Neural progenitor cell (in vitro differentiated cells): ENCODE results near the gene CHRDL2. TPM values are rescaled to one million over a fixed set of nuclear protein-coding genes. Genes with fewer than 3 reads are reported as not detected.

Source experiments
- DNase-seq: peaks from one replicate; pipeline ENCODE4 v3.0.0-alpha.2; 2016; ENCODE audit warnings: low spot score
- H2AFZ ChIP-seq: fragments of 200-600 bp; sonication (generic); replicated peaks from 2 replicates; pipeline ENCODE4 v1.6.1; 2016; ENCODE audit warnings: antibody characterized with exemption
- H3F3A ChIP-seq: fragments of 200-600 bp; sonication (generic); 2 replicates; pipeline ENCODE4 v1.6.1; 2016; ENCODE audit warnings: antibody characterized with exemption, low read depth
- H3K27ac ChIP-seq: fragments of 200-600 bp; sonication (generic); 2 replicates; pipeline ENCODE4 v1.5.1; 2016; ENCODE audit warnings: mild to moderate bottlenecking
- H3K27me3 ChIP-seq: fragments of 200-600 bp; sonication (generic); 2 replicates; pipeline ENCODE4 v1.6.1; 2016; ENCODE audit warnings: mild to moderate bottlenecking, moderate library complexity
- H3K36me3 ChIP-seq: fragments of 200-600 bp; sonication (generic); 2 replicates; pipeline ENCODE4 v1.5.1; 2016
- H3K4me1 ChIP-seq: fragments of 200-600 bp; sonication (generic); 2 replicates; pipeline ENCODE4 v1.6.1; 2016; ENCODE audit warnings: mixed run types
- H3K4me2 ChIP-seq: fragments of 200-600 bp; sonication (generic); 2 replicates; pipeline ENCODE4 v1.6.1; 2016
- H3K4me3 ChIP-seq: fragments of 200-600 bp; sonication (generic); 2 replicates; pipeline ENCODE4 v1.5.1; 2016
- H3K79me2 ChIP-seq: fragments of 200-600 bp; sonication (generic); 2 replicates; pipeline ENCODE4 v1.6.1; 2016; ENCODE audit warnings: low read depth
- H3K9ac ChIP-seq: fragments of 200-600 bp; sonication (generic); 2 replicates; pipeline ENCODE4 v1.6.1; 2016
- H3K9me3 ChIP-seq: fragments of 200-600 bp; sonication (generic); 2 replicates; pipeline ENCODE4 v1.5.1; 2016; ENCODE audit warnings: low read depth
- H4K20me1 ChIP-seq: fragments of 200-600 bp; sonication (generic); 2 replicates; pipeline ENCODE4 v1.6.1; 2016; ENCODE audit warnings: low read depth
- H3K27ac Mint-ChIP-seq: 3 replicates; pipeline ENCODE4 v1.8.0; 2021; ENCODE audit warnings: mixed read lengths
- H3K27me3 Mint-ChIP-seq: 2 replicates; pipeline ENCODE4 v1.8.0; 2022; ENCODE audit warnings: low read depth, mild to moderate bottlenecking, inconsistent platforms, moderate library complexity, mixed read lengths; ENCODE audit not compliant: insufficient read depth
- H3K36me3 Mint-ChIP-seq: 3 replicates; pipeline ENCODE4 v1.8.0; 2021; ENCODE audit warnings: mixed read lengths
- H3K4me1 Mint-ChIP-seq: 3 replicates; pipeline ENCODE4 v1.8.0; 2021; ENCODE audit warnings: mixed read lengths
- H3K4me3 Mint-ChIP-seq: 3 replicates; pipeline ENCODE4 v1.8.0; 2021; ENCODE audit warnings: mild to moderate bottlenecking, moderate library complexity, mixed read lengths
- H3K9me3 Mint-ChIP-seq: 3 replicates; pipeline ENCODE4 v1.8.0; 2020; ENCODE audit warnings: mixed read lengths
- CTCF ChIP-seq: fragments of 200-600 bp; sonication (generic); IDR thresholded peaks from 2 replicates; pipeline ENCODE4 v1.5.1; 2017; ENCODE audit warnings: antibody characterized with exemption, mild to moderate bottlenecking
- EZH2 ChIP-seq: fragments of 200-600 bp; sonication (generic); IDR thresholded peaks from 2 replicates; pipeline ENCODE4 v1.6.1; 2017; ENCODE audit warnings: antibody characterized with exemption, mild to moderate bottlenecking, moderate library complexity
- EZH2phosphoT487 ChIP-seq: fragments of 200-600 bp; sonication (generic); IDR thresholded peaks from 2 replicates; pipeline ENCODE4 v1.6.1; 2017; ENCODE audit warnings: antibody characterized with exemption
- total RNA-seq: library from RNA; depleted of rRNA; stranded (reverse); fragments of >200 nt; gene quantifications from 2 replicates; pipeline ENCODE4 v1.2.3, GENCODE V29; 2015; ENCODE audit warnings: low replicate concordance

The CHRDL2 gene
- total RNA-seq, 1 donor from 2014 or later, result not detected

GRCh38 chr11:74685905-74686304 lies 45.3 kb downstream of the CHRDL2 start:
- H3K27ac ChIP-seq, result no peak overlapping the region
- H3K36me3 Mint-ChIP-seq, result no peaks in the 10 kb centered on the region
- peaks cover 13% of the 10 kb centered on the region for H3K27me3 ChIP-seq
- H3K4me1 Mint-ChIP-seq, result peaks cover 4% of the 10 kb centered on the region
- H3K27ac Mint-ChIP-seq, result no peak overlapping the region
- no peaks in the 10 kb centered on the region for H3K79me2 ChIP-seq
- H3K9ac ChIP-seq, result no peak overlapping the region
- H3K9me3 Mint-ChIP-seq, result no peaks in the 10 kb centered on the region
- no peak overlapping the region for H2AFZ ChIP-seq
- TF ChIP-seq CTCF (no peak), EZH2 (no peak), EZH2phosphoT487 (no peak)
- no peaks in the 10 kb centered on the region for H3K27me3 Mint-ChIP-seq
- H4K20me1 ChIP-seq, result no peaks in the 10 kb centered on the region
- H3K4me3 Mint-ChIP-seq, result no peak overlapping the region
- no peak overlapping the region for H3K4me2 ChIP-seq
- H3K4me3 ChIP-seq, result no peak overlapping the region
- H3K4me1 ChIP-seq, result peaks cover 2% of the 10 kb centered on the region
- no peaks in the 10 kb centered on the region for H3K36me3 ChIP-seq
- DNase-seq, result no peak
- H3F3A ChIP-seq, result no peaks in the 10 kb centered on the region
- no peaks in the 10 kb centered on the region for H3K9me3 ChIP-seq

GRCh38 chr11:74685338-74685737 lies 45.9 kb downstream of the CHRDL2 start:
- Histone ChIP-seq H3K9me3 (no peaks in the 10 kb centered on the region), H3F3A (no peaks in the 10 kb centered on the region), H3K9ac (no peak overlapping the region), H3K4me1 (peaks cover 2% of the 10 kb centered on the region), H3K79me2 (no peaks in the 10 kb centered on the region), H3K27ac (no peak overlapping the region), H3K4me3 (no peak overlapping the region), H3K4me2 (no peak overlapping the region), H4K20me1 (no peaks in the 10 kb centered on the region), H3K27me3 (peaks cover 13% of the 10 kb centered on the region), H2AFZ (no peak overlapping the region), H3K36me3 (no peaks in the 10 kb centered on the region)
- Mint-ChIP-seq H3K9me3 (no peaks in the 10 kb centered on the region), H3K4me3 (no peak overlapping the region), H3K4me1 (peaks cover 4% of the 10 kb centered on the region), H3K27ac (no peak overlapping the region), H3K27me3 (no peaks in the 10 kb centered on the region), H3K36me3 (no peaks in the 10 kb centered on the region)
- DNase-seq, result no peak
- TF ChIP-seq EZH2, result no peak
- no peak for TF ChIP-seq EZH2phosphoT487
- TF ChIP-seq CTCF, result no peak

GRCh38 chr11:74684661-74685060 lies 46.6 kb downstream of the CHRDL2 start:
- Histone ChIP-seq H3K36me3 (no peaks in the 10 kb centered on the region), H3K4me2 (no peak overlapping the region), H3K9ac (no peak overlapping the region), H3K4me1 (peaks cover 2% of the 10 kb centered on the region), H3K79me2 (no peaks in the 10 kb centered on the region), H3K27me3 (peaks cover 13% of the 10 kb centered on the region), H3F3A (no peaks in the 10 kb centered on the region), H3K27ac (no peak overlapping the region), H3K4me3 (no peak overlapping the region), H2AFZ (no peak overlapping the region), H4K20me1 (no peaks in the 10 kb centered on the region), H3K9me3 (no peaks in the 10 kb centered on the region)
- no peaks in the 10 kb centered on the region for H3K27me3 Mint-ChIP-seq
- no peak overlapping the region for H3K27ac Mint-ChIP-seq
- TF ChIP-seq EZH2phosphoT487 (no peak), CTCF (no peak), EZH2 (no peak)
- peaks cover 4% of the 10 kb centered on the region for H3K4me1 Mint-ChIP-seq
- no peak overlapping the region for H3K4me3 Mint-ChIP-seq
- H3K9me3 Mint-ChIP-seq, result no peaks in the 10 kb centered on the region
- no peak for DNase-seq
- no peaks in the 10 kb centered on the region for H3K36me3 Mint-ChIP-seq
